K562 (cell line): ENCODE measurements around the gene C16orf96. TPM values are rescaled to one million over a fixed set of nuclear protein-coding genes. Genes with fewer than 3 reads are reported as not detected.
A peak's percentile ranks its signal among the peaks of the same experiment; 100 is the strongest.

Experiments used
- ATAC-seq: fragments of 200-7000 bp; cut with Tn5 transposase; 3 replicates; pipeline ENCODE4 v1.9.1; 2020; ENCODE audit warnings: moderate library complexity
- BruUV-seq: library from RNA; stranded (reverse); fragments of 400-500 nt; replicated peaks from 2 replicates; lab custom pipeline; 2021; lab: Mats Ljungman, UMichigan
- CTCF ChIA-PET: fragments of 300-600 bp; formaldehyde crosslinking; extraction: SDS; loops from one replicate; lab custom pipeline; 2021; ENCODE audit warnings: low intra/inter-chr PET ratio; lab: Yijun Ruan, JAX
- POLR2A ChIA-PET: fragments of 300-600, 350-650 bp; sonication (Branson Sonifier 250); formaldehyde crosslinking; extraction: SDS; loops from one replicate; lab custom pipeline; 2021; ENCODE audit warnings: antibody characterized with exemption, inconsistent platforms; lab: Yijun Ruan, JAX
- DNase-seq, 4 experiments: peaks; one replicate each; pipeline versions ENCODE4 v3.0.0 to v3.0.0-alpha.2; 2011 to 2018; ENCODE audit warnings: low spot score in 3 of 4, mixed read lengths in 3 of 4; ENCODE audit errors: extremely low read depth in 1 of 4
- FAIRE-seq: peaks from 2 replicates; lab custom pipeline; 2011; peaks lifted over from hg19 to GRCh38; lab: Jason Lieb, UNC
- H2AFZ ChIP-seq: 2 replicates; pipeline ENCODE4 v1.6.0; 2011; ENCODE audit warnings: low read depth, low read length, control low read depth, inconsistent platforms
- H3K27ac ChIP-seq: fragments of 200-600 bp; 3 replicates; pipeline ENCODE4 v1.8.0; 2011; ENCODE audit warnings: low read depth, mild to moderate bottlenecking, control low read depth, inconsistent platforms, low read length, moderate library complexity, mixed read lengths; ENCODE audit errors: extremely low read depth
- H3K27me3 ChIP-seq, 2 experiments: fragments of 300-600 bp in 1 of 2; 2 replicates in 1 of 2; 3 replicates in 1 of 2; pipeline versions ENCODE4 v1.6.0 to v1.8.0; 2011; ENCODE audit warnings: inconsistent platforms in 2 of 2, low read length in 2 of 2, mild to moderate bottlenecking in 1 of 2, mixed read lengths in 1 of 2, moderate library complexity in 1 of 2; ENCODE audit not compliant: control insufficient read depth in 2 of 2, insufficient read depth in 2 of 2
- H3K36me3 ChIP-seq: fragments of 300-600 bp; 3 replicates; pipeline ENCODE4 v1.8.0; 2011; ENCODE audit warnings: mild to moderate bottlenecking, low read length, inconsistent platforms; ENCODE audit not compliant: control insufficient read depth, insufficient read depth
- H3K4me1 ChIP-seq, 2 experiments: fragments of 200-600 bp in 1 of 2; replicated peaks in 1 of 2; 2 replicates in 1 of 2; 3 replicates in 1 of 2; pipeline versions ENCODE4 v1.5.1 to v1.8.0; 2011; ENCODE audit warnings: inconsistent platforms in 2 of 2, low read length in 2 of 2, mild to moderate bottlenecking in 1 of 2, mixed read lengths in 1 of 2, moderate library complexity in 1 of 2; ENCODE audit not compliant: control insufficient read depth in 2 of 2, insufficient read depth in 2 of 2
- H3K4me2 ChIP-seq: 2 replicates; pipeline ENCODE4 v1.6.1; 2011; ENCODE audit warnings: low read length, control low read depth, inconsistent platforms, mixed read lengths; ENCODE audit not compliant: insufficient read depth
- H3K4me3 ChIP-seq: fragments of 200-600 bp; sonication (generic), shearing (Covaris generic); 2 replicates; pipeline ENCODE4 v1.5.1; 2016; ENCODE audit warnings: control low read depth, inconsistent platforms
- H3K79me2 ChIP-seq: fragments of 200-600 bp; 3 replicates; pipeline ENCODE4 v1.8.0; 2011; ENCODE audit warnings: low read length, inconsistent platforms; ENCODE audit not compliant: control insufficient read depth, insufficient read depth
- H3K9ac ChIP-seq, 2 experiments: 2 replicates each; pipeline versions ENCODE4 v1.6.0 to v1.6.1; 2011; ENCODE audit warnings: low read depth in 2 of 2, low read length in 2 of 2, control low read depth in 1 of 2, inconsistent platforms in 1 of 2, mild to moderate bottlenecking in 1 of 2, mixed read lengths in 1 of 2; ENCODE audit not compliant: insufficient read depth in 1 of 2
- H3K9me1 ChIP-seq: one replicate; pipeline ENCODE4 v1.6.0; 2011; ENCODE audit warnings: inconsistent platforms, mild to moderate bottlenecking, low read length, moderate library complexity; ENCODE audit not compliant: control insufficient read depth, insufficient read depth
- H3K9me3 ChIP-seq: replicated peaks from 2 replicates; pipeline ENCODE4 v1.5.1; 2011; ENCODE audit warnings: low read depth, low read length, inconsistent platforms; ENCODE audit not compliant: control insufficient read depth, insufficient read depth
- H4K20me1 ChIP-seq: replicated peaks from 2 replicates; pipeline ENCODE4 v1.6.1; 2011; ENCODE audit warnings: low read length, inconsistent platforms, mixed read lengths; ENCODE audit not compliant: control insufficient read depth, insufficient read depth
- CBX8 ChIP-seq: fragments of 200-600 bp; sonication (generic); IDR thresholded peaks from 2 replicates; pipeline ENCODE4 v1.6.1; 2012; ENCODE audit warnings: borderline replicate concordance, mixed run types, low read depth, mild to moderate bottlenecking, moderate library complexity, mixed read lengths, low read length, control low read depth, inconsistent platforms; ENCODE audit not compliant: poor library complexity, severe bottlenecking; ENCODE audit errors: extremely low read depth
- FOXK1 ChIP-seq: sonication (generic); formaldehyde crosslinking; IDR thresholded peaks from 2 replicates; pipeline ENCODE4 v1.8.0; 2022; ENCODE audit warnings: missing genetic modification reagents, mild to moderate bottlenecking, borderline replicate concordance
- HMG20A ChIP-seq: fragments of 450-650 bp; formaldehyde crosslinking; conservative IDR thresholded peaks from 2 replicates; pipeline ENCODE4 v1.4.0; 2020; ENCODE audit warnings: mild to moderate bottlenecking, mixed read lengths
- THAP12 ChIP-seq: fragments of 250-450 bp; sonication (Bioruptor Pico); IDR thresholded peaks from 2 replicates; pipeline ENCODE4 v1.9.0; 2021; ENCODE audit warnings: mild to moderate bottlenecking, inconsistent platforms
- ZBTB12 ChIP-seq: fragments of 250-450 bp; sonication (Bioruptor Pico); IDR thresholded peaks from 2 replicates; pipeline ENCODE4 v1.4.0; 2020
- ZNF217 ChIP-seq: sonication (generic); formaldehyde crosslinking; IDR thresholded peaks from 2 replicates; pipeline ENCODE4 v1.8.0; 2022; ENCODE audit warnings: mild to moderate bottlenecking, missing genetic modification reagents
- ZNF778 ChIP-seq: fragments of 450-650 bp; formaldehyde crosslinking; IDR thresholded peaks from 2 replicates; pipeline ENCODE4 v1.4.0; 2020; ENCODE audit warnings: mild to moderate bottlenecking, moderate library complexity
- WGBS: fragments of 100-300 bp; shearing (Covaris generic); methylation state at CpG from one replicate; pipeline ENCODE4 v1.1.6; 2016; ENCODE audit warnings: low coverage, mixed read lengths; ENCODE audit not compliant: insufficient coverage; ENCODE audit errors: missing lambda C conversion rate; 5-methylcytosine and 5-hydroxymethylcytosine counted together
- in situ Hi-C: fragments of 300-500 bp; cut with MboI; formaldehyde crosslinking; loops from 4 replicates; pipeline ENCODE4 v1.15.0; 2018; ENCODE audit warnings: inconsistent platforms, mixed read lengths
- intact Hi-C: fragments of 100-400 bp; cut with micrococcal nuclease; formaldehyde crosslinking; loops from 2 replicates; pipeline ENCODE4 v1.14.2; 2022
- polyA plus RNA-seq, 8 experiments: library from polyadenylated mRNA; depleted of rRNA in 4 of 8; stranded (reverse) in 5 of 8; unstranded in 3 of 8; fragments of >200 nt; fragmentation: Nextera tagmentation in 2 of 8; fragmentation: Illumina TruSeq in 1 of 8; extraction: Ambion mirVana in 2 of 8; extraction: Trizol in 1 of 8; gene quantifications; 2 replicates each; pipeline versions ENCODE4 v1.2.1 to v1.2.3, GENCODE V29; 2011 to 2014; ENCODE audit warnings: inconsistent platforms in 1 of 8, missing spikeins in 1 of 8
- total RNA-seq, 7 experiments: library from RNA; depleted of rRNA in 6 of 7; stranded (reverse); fragments of >200 nt in 6 of 7; fragmentation: Illumina TruSeq in 2 of 7; extraction: Trizol in 2 of 7; gene quantifications; 2 replicates each; pipeline versions ENCODE4 v1.2.1 to v1.2.3, GENCODE V29; 2011 to 2021; ENCODE audit warnings: low replicate concordance in 1 of 7
- TF ChIP-seq, protein P1 (sequence below): IDR thresholded peaks from 2 replicates; pipeline ENCODE4 v1.6.1; 2012; ENCODE audit warnings: low read depth, low read length, improper control_type of control experiment, borderline replicate concordance
- TF ChIP-seq, protein P2 (sequence below), 3 experiments: fragments of 200-800 bp in 1 of 3; fragments of 250-450 bp in 1 of 3; fragments of 450-650 bp in 1 of 3; sonication (Bioruptor Pico) in 1 of 3; sonication (Bioruptor generic) in 1 of 3; formaldehyde crosslinking in 1 of 3; IDR thresholded peaks; 2 replicates each; pipeline versions ENCODE4 v1.6.1 to v1.8.0; 2016 to 2022; ENCODE audit warnings: mild to moderate bottlenecking in 2 of 3, missing genetic modification characterization in 2 of 3, missing compliant biosample characterization in 1 of 3, moderate library complexity in 1 of 3

Gene C16orf96
- total and polyA plus RNA-seq, 9 of the 15 experiments (the other 6 are each of a cell fraction or from before 2014, with no cell fraction given), result not detected

DNA sequence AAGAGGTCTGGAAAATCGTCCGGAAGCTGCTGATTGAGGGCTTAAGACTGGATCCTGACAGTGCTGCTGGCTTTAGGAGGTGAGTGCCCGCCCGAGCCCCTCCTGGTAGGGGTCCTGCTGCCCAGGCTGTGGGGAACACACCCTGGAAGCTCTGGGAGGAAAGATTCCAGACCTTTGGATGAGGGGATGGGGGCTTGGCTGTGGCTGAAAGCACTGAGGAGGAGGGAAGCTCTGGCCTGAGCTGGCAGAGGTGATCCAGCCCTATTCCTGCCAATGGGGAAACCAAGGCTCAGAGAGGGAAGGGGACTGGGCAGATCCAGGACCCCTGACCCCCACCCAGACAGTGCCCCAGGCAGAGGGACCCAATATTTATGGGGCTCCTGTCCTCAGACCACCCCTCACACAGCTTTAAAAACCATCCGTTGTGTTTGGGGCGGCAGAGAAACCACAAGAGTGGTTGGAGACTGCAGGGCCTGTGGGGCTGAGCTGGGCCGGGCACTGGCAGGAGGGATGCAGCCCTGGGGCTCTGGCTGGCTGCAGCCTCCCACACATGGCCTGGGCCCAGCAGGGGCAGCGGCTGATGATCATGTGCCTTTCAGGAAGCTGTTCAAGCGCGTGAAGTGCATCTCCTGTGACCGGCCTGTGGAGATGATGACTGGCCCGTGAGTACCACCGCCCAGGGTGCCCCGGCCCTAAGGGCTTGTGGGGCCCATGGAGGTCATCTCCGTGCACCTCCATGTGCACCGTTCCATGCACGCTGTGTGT is 35.7 kb downstream of the C16orf96 start (continued):
- no peak for TF ChIP-seq ZNF217 (CRISPR knock-in tag)
- no peak for TF ChIP-seq THAP12
- TF ChIP-seq, protein P1, sequence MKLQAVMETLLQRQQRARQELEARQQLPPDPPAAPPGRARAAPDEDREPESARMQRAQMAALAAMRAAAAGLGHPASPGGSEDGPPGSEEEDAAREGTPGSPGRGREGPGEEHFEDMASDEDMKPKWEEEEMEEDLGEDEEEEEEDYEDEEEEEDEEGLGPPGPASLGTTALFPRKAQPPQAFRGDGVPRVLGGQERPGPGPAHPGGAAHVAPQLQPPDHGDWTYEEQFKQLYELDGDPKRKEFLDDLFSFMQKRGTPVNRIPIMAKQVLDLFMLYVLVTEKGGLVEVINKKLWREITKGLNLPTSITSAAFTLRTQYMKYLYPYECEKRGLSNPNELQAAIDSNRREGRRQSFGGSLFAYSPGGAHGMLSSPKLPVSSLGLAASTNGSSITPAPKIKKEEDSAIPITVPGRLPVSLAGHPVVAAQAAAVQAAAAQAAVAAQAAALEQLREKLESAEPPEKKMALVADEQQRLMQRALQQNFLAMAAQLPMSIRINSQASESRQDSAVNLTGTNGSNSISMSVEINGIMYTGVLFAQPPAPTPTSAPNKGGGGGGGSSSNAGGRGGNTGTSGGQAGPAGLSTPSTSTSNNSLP, result no peak
- TF ChIP-seq FOXK1 (CRISPR knock-in tag), result no peak

- no peak; the same call in 1 of the 3 replicates for ATAC-seq
- Histone ChIP-seq H2AFZ (no peak overlapping the region), H3K36me3 (no peaks in the 10 kb centered on the region), H3K9me3 (peaks cover 5% of the 10 kb centered on the region), H3K27me3 (peaks cover 68 to 83% of the 10 kb centered on the region in 2 experiments), H3K4me1 (peaks cover 0 to 23% of the 10 kb centered on the region in 2 experiments; a peak in 2 of 5 replicates), H3K79me2 (no peaks in the 10 kb centered on the region), H3K27ac (no peak overlapping the region), H3K4me3 (no peak overlapping the region), H4K20me1 (no peaks in the 10 kb centered on the region), H3K9ac (peak overlapping the region in 1 of 2 experiments; percentile 35; a peak in 1 of 4 replicates), H3K4me2 (no peak overlapping the region), H3K9me1 (no peaks in the 10 kb centered on the region)
- in situ Hi-C loops, result no loop called here
- TF ChIP-seq, protein P2, sequence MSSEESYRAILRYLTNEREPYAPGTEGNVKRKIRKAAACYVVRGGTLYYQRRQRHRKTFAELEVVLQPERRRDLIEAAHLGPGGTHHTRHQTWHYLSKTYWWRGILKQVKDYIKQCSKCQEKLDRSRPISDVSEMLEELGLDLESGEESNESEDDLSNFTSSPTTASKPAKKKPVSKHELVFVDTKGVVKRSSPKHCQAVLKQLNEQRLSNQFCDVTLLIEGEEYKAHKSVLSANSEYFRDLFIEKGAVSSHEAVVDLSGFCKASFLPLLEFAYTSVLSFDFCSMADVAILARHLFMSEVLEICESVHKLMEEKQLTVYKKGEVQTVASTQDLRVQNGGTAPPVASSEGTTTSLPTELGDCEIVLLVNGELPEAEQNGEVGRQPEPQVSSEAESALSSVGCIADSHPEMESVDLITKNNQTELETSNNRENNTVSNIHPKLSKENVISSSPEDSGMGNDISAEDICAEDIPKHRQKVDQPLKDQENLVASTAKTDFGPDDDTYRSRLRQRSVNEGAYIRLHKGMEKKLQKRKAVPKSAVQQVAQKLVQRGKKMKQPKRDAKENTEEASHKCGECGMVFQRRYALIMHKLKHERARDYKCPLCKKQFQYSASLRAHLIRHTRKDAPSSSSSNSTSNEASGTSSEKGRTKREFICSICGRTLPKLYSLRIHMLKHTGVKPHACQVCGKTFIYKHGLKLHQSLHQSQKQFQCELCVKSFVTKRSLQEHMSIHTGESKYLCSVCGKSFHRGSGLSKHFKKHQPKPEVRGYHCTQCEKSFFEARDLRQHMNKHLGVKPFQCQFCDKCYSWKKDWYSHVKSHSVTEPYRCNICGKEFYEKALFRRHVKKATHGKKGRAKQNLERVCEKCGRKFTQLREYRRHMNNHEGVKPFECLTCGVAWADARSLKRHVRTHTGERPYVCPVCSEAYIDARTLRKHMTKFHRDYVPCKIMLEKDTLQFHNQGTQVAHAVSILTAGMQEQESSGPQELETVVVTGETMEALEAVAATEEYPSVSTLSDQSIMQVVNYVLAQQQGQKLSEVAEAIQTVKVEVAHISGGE (CRISPR knock-in tag; IDR thresholded peaks at IDR 0.05), result 0 out of 6 replicates have a peak, but pooled peaks of 1 of the 3 experiments have one; percentile 6
- TF ChIP-seq ZNF778, result no peak
- TF ChIP-seq CBX8, result no peak
- TF ChIP-seq HMG20A, result no peak
- no peak for TF ChIP-seq ZBTB12 (CRISPR knock-in tag)
- DNase-seq, result no peak
- POLR2A ChIA-PET, result interaction anchor here (1.0 kb wide), 1 partner anchor 12 kb away, joined by 3 read pairs; no protein-coding TSS in a partner anchor
- 11% methylated on average over 16 of the region's 16 CpGs for WGBS
- CTCF ChIA-PET, result no interaction called here
- BruUV-seq, result no TSS peak
- intact Hi-C loops, result no loop called here
- no peak for FAIRE-seq
Observed at GRCh38 chr16:4593086-4593485, 36.9 kb downstream of the C16orf96 start.
